HepG2 (cell line): ENCODE measurements around the gene RPS5. TPM values are rescaled to one million over a fixed set of nuclear protein-coding genes. Genes with fewer than 3 reads are reported as not detected.

Experiments
- ATAC-seq: fragments of 200-7000 bp; cut with Tn5 transposase; 3 replicates; pipeline ENCODE4 v1.9.1; 2020; ENCODE audit warnings: mild to moderate bottlenecking, moderate library complexity
- BruUV-seq: library from RNA; stranded (reverse); fragments of 400-500 nt; replicated peaks from 2 replicates; lab custom pipeline; 2021; lab: Mats Ljungman, UMichigan
- CTCF ChIA-PET: fragments of 300-600 bp; formaldehyde crosslinking; extraction: SDS; loops from one replicate; lab custom pipeline; 2021; ENCODE audit warnings: low total read pairs, inconsistent platforms, low intra/inter-chr PET ratio; lab: Yijun Ruan, JAX
- POLR2A ChIA-PET: fragments of 350-600 bp; sonication (Branson Sonifier 250); formaldehyde crosslinking; loops from one replicate; lab custom pipeline; 2020; ENCODE audit warnings: antibody characterized with exemption, inconsistent platforms; lab: Yijun Ruan, JAX
- DNase-seq: peaks from one replicate; pipeline ENCODE4 v3.0.0-alpha.2; 2015; ENCODE audit warnings: low spot score
- FAIRE-seq: peaks from 3 replicates; lab custom pipeline; 2011; peaks lifted over from hg19 to GRCh38; lab: Jason Lieb, UNC
- H2AFZ ChIP-seq: one replicate; pipeline ENCODE4 v1.6.1; 2011; ENCODE audit warnings: low read length, inconsistent platforms
- H3K27ac ChIP-seq: fragments of 300-600 bp; 3 replicates; pipeline ENCODE4 v1.8.0; 2011; ENCODE audit warnings: mixed run types, mild to moderate bottlenecking, mixed read lengths, low read length, inconsistent platforms; ENCODE audit not compliant: insufficient read depth; ENCODE audit errors: extremely low read length
- H3K27me3 ChIP-seq, 2 experiments: fragments of 200-600 bp in 1 of 2; 2 replicates in 1 of 2; 3 replicates in 1 of 2; pipeline versions ENCODE4 v1.6.0 to v1.8.0; 2011; ENCODE audit warnings: low read length in 2 of 2, mild to moderate bottlenecking in 2 of 2, moderate library complexity in 2 of 2, inconsistent platforms in 1 of 2; ENCODE audit not compliant: insufficient read depth in 2 of 2, control insufficient read depth in 1 of 2
- H3K36me3 ChIP-seq, 2 experiments: fragments of 200-600 bp in 1 of 2; replicated peaks in 1 of 2; 2 replicates in 1 of 2; 3 replicates in 1 of 2; pipeline versions ENCODE4 v1.5.1 to v1.8.0; 2011; ENCODE audit warnings: low read length in 2 of 2, inconsistent platforms in 1 of 2; ENCODE audit not compliant: insufficient read depth in 2 of 2, control insufficient read depth in 1 of 2
- H3K4me1 ChIP-seq: 2 replicates; pipeline ENCODE4 v1.5.1; 2012; ENCODE audit warnings: low read length, inconsistent platforms; ENCODE audit not compliant: insufficient read depth
- H3K4me2 ChIP-seq: 2 replicates; pipeline ENCODE4 v1.6.0; 2011; ENCODE audit warnings: low read depth, low read length, inconsistent platforms
- H3K4me3 ChIP-seq, 3 experiments: fragments of 200-600 bp in 1 of 3; sonication (generic), shearing (Covaris generic) in 1 of 3; replicated peaks in 1 of 3; 2 replicates each; pipeline ENCODE4 v1.5.1; 2011 to 2016; ENCODE audit warnings: low read length in 3 of 3, inconsistent platforms in 2 of 3, low read depth in 2 of 3, mild to moderate bottlenecking in 2 of 3, control low read depth in 1 of 3, mixed read lengths in 1 of 3; ENCODE audit not compliant: insufficient read depth in 1 of 3
- H3K79me2 ChIP-seq: one replicate; pipeline ENCODE4 v1.6.1; 2011; ENCODE audit warnings: low read length, inconsistent platforms; ENCODE audit not compliant: insufficient read depth
- H3K9ac ChIP-seq: 2 replicates; pipeline ENCODE4 v1.6.0; 2011; ENCODE audit warnings: mild to moderate bottlenecking, low read depth, low read length, inconsistent platforms; ENCODE audit not compliant: insufficient read depth
- H3K9me3 ChIP-seq: 2 replicates; pipeline ENCODE4 v1.5.1; 2012; ENCODE audit warnings: mild to moderate bottlenecking, low read length
- H4K20me1 ChIP-seq: 2 replicates; pipeline ENCODE4 v1.6.0; 2011; ENCODE audit warnings: inconsistent platforms, mild to moderate bottlenecking, low read length, moderate library complexity; ENCODE audit not compliant: insufficient read depth
- ARNT ChIP-seq: fragments of 450-650 bp; IDR thresholded peaks from 2 replicates; pipeline ENCODE4 v1.6.1; 2017
- ARNT2 ChIP-seq: sonication (generic); formaldehyde crosslinking; IDR thresholded peaks from 2 replicates; pipeline ENCODE4 v1.8.0; 2022; ENCODE audit warnings: mild to moderate bottlenecking, low read depth, missing genetic modification reagents, moderate library complexity
- CC2D1A ChIP-seq: sonication (generic); formaldehyde crosslinking; IDR thresholded peaks from 2 replicates; pipeline ENCODE4 v1.8.1; 2023; ENCODE audit warnings: mild to moderate bottlenecking, missing genetic modification reagents
- CEBPB ChIP-seq: IDR thresholded peaks from 2 replicates; pipeline ENCODE4 v1.6.1; 2011; ENCODE audit warnings: low read depth, low read length, improper control_type of control experiment, borderline replicate concordance
- FOXO1 ChIP-seq: sonication (generic); formaldehyde crosslinking; IDR thresholded peaks from 2 replicates; pipeline ENCODE4 v1.4.0; 2020; ENCODE audit warnings: missing genetic modification reagents
- GMEB1 ChIP-seq: sonication (generic); formaldehyde crosslinking; IDR thresholded peaks from 2 replicates; pipeline ENCODE4 v1.5.1; 2020; ENCODE audit warnings: missing genetic modification reagents, mild to moderate bottlenecking, borderline replicate concordance
- HCFC1 ChIP-seq: fragments of 150-350 bp; IDR thresholded peaks from 2 replicates; pipeline ENCODE4 v1.6.1; 2014; ENCODE audit warnings: low read depth, low read length
- JUND ChIP-seq: sonication (generic); formaldehyde crosslinking; IDR thresholded peaks from 2 replicates; pipeline ENCODE4 v1.8.0; 2022; ENCODE audit warnings: mild to moderate bottlenecking, missing genetic modification reagents
- MAFK ChIP-seq, 2 experiments: IDR thresholded peaks in 1 of 2; conservative IDR thresholded peaks in 1 of 2; 2 replicates each; pipeline ENCODE4 v1.6.1; 2011; ENCODE audit warnings: improper control_type of control experiment in 2 of 2, low read length in 2 of 2
- MXD3 ChIP-seq: IDR thresholded peaks from 2 replicates; pipeline ENCODE4 v1.6.1; 2016; ENCODE audit warnings: mild to moderate bottlenecking, missing biosample characterization, missing genetic modification reagents
- SALL2 ChIP-seq: sonication (generic); formaldehyde crosslinking; IDR thresholded peaks from 2 replicates; pipeline ENCODE4 v1.8.1; 2023; ENCODE audit warnings: mild to moderate bottlenecking, missing genetic modification reagents, inconsistent platforms
- SOX5 ChIP-seq: IDR thresholded peaks from 2 replicates; pipeline ENCODE4 v1.6.1; 2016; ENCODE audit warnings: borderline replicate concordance
- ZBTB33 ChIP-seq: sonication (generic); formaldehyde crosslinking; IDR thresholded peaks from 2 replicates; pipeline ENCODE4 v1.4.0; 2020; ENCODE audit warnings: missing genetic modification reagents
- ZNF569 ChIP-seq: sonication (generic); formaldehyde crosslinking; IDR thresholded peaks from 2 replicates; pipeline ENCODE4 v1.5.0; 2020; ENCODE audit warnings: mild to moderate bottlenecking, missing genetic modification reagents, moderate library complexity, borderline replicate concordance
- ZNF607 ChIP-seq: sonication (generic); formaldehyde crosslinking; IDR thresholded peaks from 2 replicates; pipeline ENCODE4 v1.5.1; 2020; ENCODE audit warnings: missing genetic modification reagents, mild to moderate bottlenecking, borderline replicate concordance
- ZSCAN22 ChIP-seq: sonication (generic); formaldehyde crosslinking; IDR thresholded peaks from 2 replicates; pipeline ENCODE4 v1.4.0; 2020; ENCODE audit warnings: mild to moderate bottlenecking, missing genetic modification reagents
- WGBS: methylation state at CpG from one replicate; pipeline ENCODE4 v1.1.6; 2017; ENCODE audit warnings: low lambda C conversion rate; 5-methylcytosine and 5-hydroxymethylcytosine counted together
- in situ Hi-C: cut with HindIII; loops from 2 replicates; pipeline ENCODE4 v1.10.0; 2017; ENCODE audit warnings: low pct_unique_long_range_greater_than_20kb; ENCODE audit not compliant: extremely low pct_ligation_motif_present
- intact Hi-C: fragments of 100-400 bp; cut with micrococcal nuclease; formaldehyde crosslinking; loops from one replicate; pipeline ENCODE4 v1.10.0; 2022; ENCODE audit not compliant: unreplicated experiment
- polyA plus RNA-seq, 8 experiments: library from polyadenylated mRNA; depleted of rRNA in 3 of 8; stranded (reverse) in 7 of 8; unstranded in 1 of 8; fragments of >200 nt; fragmentation: Illumina TruSeq in 4 of 8; extraction: Trizol in 4 of 8; gene quantifications; 2 replicates each; pipeline versions ENCODE4 v1.2.1 to v1.2.3, GENCODE V29; 2011 to 2016; ENCODE audit warnings: low read depth in 4 of 8, missing spikeins in 1 of 8, mixed read lengths in 1 of 8; ENCODE audit not compliant: insufficient read depth in 1 of 8
- total RNA-seq, 5 experiments: library from RNA; depleted of rRNA; stranded (reverse); fragments of >200 nt; fragmentation: Illumina TruSeq; extraction: Trizol; gene quantifications; 2 replicates each; pipeline ENCODE4 v1.2.3, GENCODE V29; 2016; ENCODE audit warnings: low read depth in 1 of 5
- TF ChIP-seq, protein P1 (sequence below): sonication (generic); formaldehyde crosslinking; IDR thresholded peaks from 2 replicates; pipeline ENCODE4 v1.8.0; 2022; ENCODE audit warnings: mild to moderate bottlenecking, missing genetic modification reagents; ENCODE audit not compliant: insufficient replicate concordance

Gene RPS5
- total and polyA plus RNA-seq, 2 of the 13 experiments (the other 11 are each of a cell fraction or from before 2014, with no cell fraction given): 1,544 to 4,408 TPM

DNA sequence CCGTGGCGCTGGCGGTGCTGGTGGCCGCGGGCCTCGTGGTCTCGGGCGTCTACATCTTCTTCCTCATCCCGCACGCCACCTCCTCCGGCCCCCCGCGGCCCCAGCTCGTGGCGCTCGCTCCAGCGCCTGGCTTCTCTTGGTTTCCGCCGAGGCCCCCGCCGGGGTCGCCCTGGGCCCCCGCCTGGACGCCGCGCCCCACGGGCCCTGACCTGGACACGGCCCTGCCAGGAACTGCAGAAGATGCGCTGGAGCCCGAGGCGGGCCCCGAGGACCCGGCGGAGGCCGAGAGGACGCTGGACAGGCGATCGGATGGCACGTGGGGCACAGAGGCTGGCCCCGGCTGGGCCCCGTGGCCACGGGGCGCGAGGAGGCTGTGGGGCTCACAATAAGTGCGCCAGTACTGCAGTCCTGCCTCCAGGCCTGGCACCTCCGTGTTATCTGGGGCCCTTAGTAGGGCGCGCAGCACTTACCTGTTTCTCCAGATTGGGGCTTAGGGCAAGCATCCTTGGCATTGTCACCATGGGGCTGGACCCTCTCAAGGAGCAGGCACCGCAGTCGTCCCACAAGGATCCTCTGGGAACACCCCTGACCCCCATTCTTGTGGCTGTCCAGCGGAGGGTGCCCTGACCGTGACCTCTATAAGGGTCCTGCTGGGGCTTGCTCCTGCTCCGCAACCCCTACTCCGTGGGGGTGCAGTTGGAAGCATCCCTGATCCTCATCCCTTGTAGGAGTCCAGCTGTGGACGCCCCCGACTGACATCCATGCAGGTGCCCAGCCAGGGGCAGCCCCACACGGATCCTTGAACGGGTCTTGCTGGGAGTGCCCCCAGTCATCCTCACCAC, 9.8 kb downstream of the RPS5 start (continued):
- TF ChIP-seq MAFK (conservative IDR thresholded peaks at IDR 0.05 in 1 of 2, IDR thresholded peaks at IDR 0.05 in 1 of 2; ENCODE audit: low read length in 2 of 2) (no peak), CEBPB (no peak), HCFC1 (no peak), ARNT2 (CRISPR knock-in tag) (no peak), JUND (CRISPR knock-in tag) (no peak)

DNA sequence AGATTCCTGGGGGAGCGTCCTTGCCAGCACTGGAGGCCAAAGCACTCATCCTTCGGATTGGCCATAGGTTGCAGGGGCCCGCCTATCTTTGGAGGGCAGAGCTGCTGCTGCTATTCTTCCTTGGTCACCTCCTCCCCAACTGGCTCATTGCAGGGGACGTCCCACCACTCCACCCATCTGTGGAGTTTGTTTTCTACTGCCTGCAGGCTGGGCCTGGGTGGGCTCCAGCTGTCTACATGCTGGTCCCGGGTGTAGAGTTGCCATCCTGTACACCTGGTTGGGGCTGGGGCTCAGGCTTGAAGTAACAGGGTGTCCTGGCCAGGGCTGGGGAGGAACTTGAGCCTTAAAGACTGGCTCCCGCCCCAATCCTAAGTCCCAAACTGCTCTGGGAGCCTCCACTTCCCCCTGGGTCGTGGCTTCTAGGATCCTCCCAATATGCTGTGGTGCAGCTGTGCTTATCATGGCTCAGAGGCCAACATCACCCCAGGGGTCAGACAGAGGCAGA, 10.5 kb downstream of the RPS5 start:
- POLR2A ChIA-PET: interaction anchor here (1.3 kb wide), 1 partner anchor 11 kb away, joined by 3 read pairs; the partner anchor contains the start of gene ZNF584
- no peak overlapping the region for H3K4me3 ChIP-seq
- peak; percentile 0; the same call in 2 of the 3 replicates for ATAC-seq
- no peak overlapping the region for H3K27ac ChIP-seq
- H3K4me1 ChIP-seq: peaks cover 27% of the 10 kb centered on the region
- no peak overlapping the region for H3K9ac ChIP-seq
- H3K36me3 ChIP-seq: peaks cover 12 to 27% of the 10 kb centered on the region in 2 experiments
- no peaks in the 10 kb centered on the region for H3K27me3 ChIP-seq
- TF ChIP-seq GMEB1 (no peak), SOX5 (CRISPR knock-in tag) (no peak), ZNF569 (CRISPR knock-in tag) (no peak), ZNF607 (CRISPR knock-in tag) (no peak), FOXO1 (no peak), ARNT (no peak), CC2D1A (no peak), ZSCAN22 (no peak), ZBTB33 (no peak), MXD3 (CRISPR knock-in tag) (no peak), SALL2 (no peak)
- TF ChIP-seq, protein P1, sequence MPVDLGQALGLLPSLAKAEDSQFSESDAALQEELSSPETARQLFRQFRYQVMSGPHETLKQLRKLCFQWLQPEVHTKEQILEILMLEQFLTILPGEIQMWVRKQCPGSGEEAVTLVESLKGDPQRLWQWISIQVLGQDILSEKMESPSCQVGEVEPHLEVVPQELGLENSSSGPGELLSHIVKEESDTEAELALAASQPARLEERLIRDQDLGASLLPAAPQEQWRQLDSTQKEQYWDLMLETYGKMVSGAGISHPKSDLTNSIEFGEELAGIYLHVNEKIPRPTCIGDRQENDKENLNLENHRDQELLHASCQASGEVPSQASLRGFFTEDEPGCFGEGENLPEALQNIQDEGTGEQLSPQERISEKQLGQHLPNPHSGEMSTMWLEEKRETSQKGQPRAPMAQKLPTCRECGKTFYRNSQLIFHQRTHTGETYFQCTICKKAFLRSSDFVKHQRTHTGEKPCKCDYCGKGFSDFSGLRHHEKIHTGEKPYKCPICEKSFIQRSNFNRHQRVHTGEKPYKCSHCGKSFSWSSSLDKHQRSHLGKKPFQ (CRISPR knock-in tag): no peak
- WGBS: 89% methylated on average over 4 of the region's 7 CpGs
- in situ Hi-C loops (no loop called here), intact Hi-C loops (no loop called here)
- BruUV-seq: no TSS peak
- no peak overlapping the region for H2AFZ ChIP-seq
- DNase-seq: no peak
- no peaks in the 10 kb centered on the region for H3K9me3 ChIP-seq
- H3K79me2 ChIP-seq: peaks cover 4% of the 10 kb centered on the region
- H3K4me2 ChIP-seq: no peak overlapping the region
- peaks cover 17% of the 10 kb centered on the region; the same call in 1 of the 2 replicates for H4K20me1 ChIP-seq
- no peak for FAIRE-seq
- CTCF ChIA-PET: no interaction called here
